ENCODE measurements around the gene HIRA. TPM values are rescaled to one million over a fixed set of nuclear protein-coding genes. Genes with fewer than 3 reads are reported as not detected.

HIRA gene
- total RNA-seq, 1 donor from 2014 or later = 38.2 TPM

- no peaks in the 10 kb centered on the region for H3K27me3 Mint-ChIP-seq (ENCODE audit: low read depth)
- no peak overlapping the region for H3K4me3 Mint-ChIP-seq
- no peak for DNase-seq (ENCODE audit: low spot score in 2 of 2, unreplicated experiment in 2 of 2)
- TF ChIP-seq CTCF (IDR thresholded peaks at IDR 0.05; ENCODE audit: unreplicated experiment) = no peak
- peaks cover 28% of the 10 kb centered on the region for H3K36me3 Mint-ChIP-seq
- H3K9me3 Mint-ChIP-seq = no peaks in the 10 kb centered on the region
- H3K27ac Mint-ChIP-seq = no peak overlapping the region
- peaks cover 10% of the 10 kb centered on the region for H3K4me1 Mint-ChIP-seq
Observed at GRCh38 chr22:19463008-19463407, 31.5 kb upstream of the HIRA start.

- Mint-ChIP-seq H3K4me3 (no peak overlapping the region), H3K4me1 (peaks cover 10% of the 10 kb centered on the region), H3K36me3 (peaks cover 28% of the 10 kb centered on the region), H3K27me3 (ENCODE audit: low read depth) (no peaks in the 10 kb centered on the region), H3K9me3 (no peaks in the 10 kb centered on the region), H3K27ac (no peak overlapping the region)
- TF ChIP-seq CTCF (IDR thresholded peaks at IDR 0.05; ENCODE audit: unreplicated experiment) = no peak
- DNase-seq (ENCODE audit: low spot score in 2 of 2, unreplicated experiment in 2 of 2) = no peak
Observed at GRCh38 chr22:19461506-19461905, 30.0 kb upstream of the HIRA start.

- no peaks in the 10 kb centered on the region for H3K9me3 Mint-ChIP-seq
- DNase-seq (ENCODE audit: low spot score in 2 of 2, unreplicated experiment in 2 of 2) = no peak
- H3K4me3 Mint-ChIP-seq = no peak overlapping the region
- no peak for TF ChIP-seq CTCF (IDR thresholded peaks at IDR 0.05; ENCODE audit: unreplicated experiment)
- no peaks in the 10 kb centered on the region for H3K27me3 Mint-ChIP-seq (ENCODE audit: low read depth)
- no peak overlapping the region for H3K27ac Mint-ChIP-seq
- H3K4me1 Mint-ChIP-seq = peaks cover 10% of the 10 kb centered on the region
- H3K36me3 Mint-ChIP-seq = peaks cover 32% of the 10 kb centered on the region
Observed at GRCh38 chr22:19460036-19460435, 28.5 kb upstream of the HIRA start.

GRCh38 chr22:19457828-19458428 lies 26.4 kb upstream of the HIRA start:
- no peaks in the 10 kb centered on the region for H3K9me3 Mint-ChIP-seq
- no peaks in the 10 kb centered on the region for H3K27me3 Mint-ChIP-seq (ENCODE audit: low read depth)
- TF ChIP-seq CTCF (IDR thresholded peaks at IDR 0.05; ENCODE audit: unreplicated experiment) = no peak
- H3K36me3 Mint-ChIP-seq = peaks cover 36% of the 10 kb centered on the region
- H3K4me3 Mint-ChIP-seq = no peak overlapping the region
- H3K27ac Mint-ChIP-seq = no peak overlapping the region
- no peak for DNase-seq (ENCODE audit: low spot score in 2 of 2, unreplicated experiment in 2 of 2)
- H3K4me1 Mint-ChIP-seq = no peaks in the 10 kb centered on the region

- no peaks in the 10 kb centered on the region for H3K27me3 Mint-ChIP-seq (ENCODE audit: low read depth)
- DNase-seq (ENCODE audit: low spot score in 2 of 2, unreplicated experiment in 2 of 2) = no peak
- no peak for TF ChIP-seq CTCF (IDR thresholded peaks at IDR 0.05; ENCODE audit: unreplicated experiment)
- no peak overlapping the region for H3K27ac Mint-ChIP-seq
- no peaks in the 10 kb centered on the region for H3K4me1 Mint-ChIP-seq
- H3K36me3 Mint-ChIP-seq = peaks cover 38% of the 10 kb centered on the region
- no peaks in the 10 kb centered on the region for H3K9me3 Mint-ChIP-seq
- no peak overlapping the region for H3K4me3 Mint-ChIP-seq
Observed at GRCh38 chr22:19456541-19456940, 25.0 kb upstream of the HIRA start.
